Measurements from ENCODE around the gene LUC7L2. TPM values are rescaled to one million over a fixed set of nuclear protein-coding genes. Genes with fewer than 3 reads are reported as not detected.
A peak's percentile ranks its signal among the peaks of the same experiment; 100 is the strongest.

The LUC7L2 gene
- total and polyA plus RNA-seq, 10 of the 15 experiments (the other 5 are each of a cell fraction or from before 2014, with no cell fraction given), result 31.7 to 98.7 (median 68.6) TPM

- Histone ChIP-seq H3K79me2 (ENCODE audit: control insufficient read depth, insufficient read depth, low read length) (peaks cover 77% of the 10 kb centered on the region), H3K27me3 (replicated peaks in 1 of 2; ENCODE audit: control insufficient read depth in 2 of 2, insufficient read depth in 2 of 2, low read length in 1 of 2) (no peaks in the 10 kb centered on the region), H3K9ac (ENCODE audit: control insufficient read depth, insufficient read depth, low read length) (peak overlapping the region; percentile 100), H3K27ac (ENCODE audit: control insufficient read depth, insufficient read depth) (peak overlapping the region; percentile 98), H4K20me1 (ENCODE audit: control insufficient read depth, insufficient read depth) (peaks cover 5% of the 10 kb centered on the region), H3K9me3 (replicated peaks; ENCODE audit: control insufficient read depth, insufficient read depth, low read length) (no peaks in the 10 kb centered on the region), H3K4me1 (ENCODE audit: control insufficient read depth, insufficient read depth, low read length) (peaks cover 4% of the 10 kb centered on the region), H3K4me2 (ENCODE audit: control insufficient read depth, insufficient read depth) (peak overlapping the region; percentile 73), H2AFZ (ENCODE audit: control insufficient read depth, low read depth, low read length) (no peak overlapping the region), H3K4me3 (peak overlapping the region; percentile 95), H3K36me3 (ENCODE audit: control insufficient read depth in 2 of 2, insufficient read depth in 2 of 2, low read length in 1 of 2) (peaks cover 2 to 7% of the 10 kb centered on the region in 2 experiments; a peak in 3 of 4 replicates)
- RAD21 ChIA-PET (ENCODE audit: unreplicated experiment), result interaction anchor here (1.6 kb wide), 1 partner anchor 12 kb away, joined by 4 read pairs; no protein-coding TSS in a partner anchor
- ATAC-seq, result no peak
- DNase-seq (ENCODE audit: low read depth, low spot score), result no peak
- POLR2A ChIA-PET, result interaction anchor here (0.6 to 1.7 kb wide), 3 partner anchors 8 to 21 kb away, joined by 3 to 6 read pairs (median 5); no protein-coding TSS in a partner anchor
- no TSS peak for BruUV-seq (replicated peaks)
- FAIRE-seq, result no peak
- TF ChIP-seq, protein P1, sequence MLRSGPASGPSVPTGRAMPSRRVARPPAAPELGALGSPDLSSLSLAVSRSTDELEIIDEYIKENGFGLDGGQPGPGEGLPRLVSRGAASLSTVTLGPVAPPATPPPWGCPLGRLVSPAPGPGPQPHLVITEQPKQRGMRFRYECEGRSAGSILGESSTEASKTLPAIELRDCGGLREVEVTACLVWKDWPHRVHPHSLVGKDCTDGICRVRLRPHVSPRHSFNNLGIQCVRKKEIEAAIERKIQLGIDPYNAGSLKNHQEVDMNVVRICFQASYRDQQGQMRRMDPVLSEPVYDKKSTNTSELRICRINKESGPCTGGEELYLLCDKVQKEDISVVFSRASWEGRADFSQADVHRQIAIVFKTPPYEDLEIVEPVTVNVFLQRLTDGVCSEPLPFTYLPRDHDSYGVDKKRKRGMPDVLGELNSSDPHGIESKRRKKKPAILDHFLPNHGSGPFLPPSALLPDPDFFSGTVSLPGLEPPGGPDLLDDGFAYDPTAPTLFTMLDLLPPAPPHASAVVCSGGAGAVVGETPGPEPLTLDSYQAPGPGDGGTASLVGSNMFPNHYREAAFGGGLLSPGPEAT (IDR thresholded peaks at IDR 0.05; ENCODE audit: low read depth), result 0 out of 2 replicates have a peak, but pooled peaks have one; percentile 13
- TF ChIP-seq NFIC (IDR thresholded peaks at IDR 0.05; ENCODE audit: low read depth, low read length), result 0 out of 2 replicates have a peak, but pooled peaks have one; percentile 3
- TF ChIP-seq ASH2L (IDR thresholded peaks at IDR 0.05; ENCODE audit: borderline replicate concordance, low read depth), result no peak
- TF ChIP-seq ZNF217 (IDR thresholded peaks at IDR 0.05), result no peak
- 0 out of 2 replicates have a peak, but pooled peaks have one; percentile 12 for TF ChIP-seq CHD1 (IDR thresholded peaks at IDR 0.05; ENCODE audit: low read depth, low read length)
- 0 out of 2 replicates have a peak, but pooled peaks have one; percentile 20 for TF ChIP-seq FOXM1 (IDR thresholded peaks at IDR 0.05; ENCODE audit: low read depth, low read length)
- no peak for TF ChIP-seq RBBP5 (conservative IDR thresholded peaks at IDR 0.05)
- SMC1A ChIA-PET (ENCODE audit: uncharacterized antibody, unreplicated experiment), result interaction anchor here (1.8 to 2.1 kb wide), 2 partner anchors 9 to 21 kb away, joined by 7 to 9 read pairs; no protein-coding TSS in a partner anchor
- in situ Hi-C loops (cut with MboI) (loop anchor here (25.0 kb wide), 1 partner anchor 1551 kb away; the partner anchor contains the start of gene BRAF), intact Hi-C loops (cut with micrococcal nuclease; ENCODE audit: unreplicated experiment) (loop anchor here (5.0 kb wide), 1 partner anchor 254 kb away; the partner anchor contains the start of gene ZC3HAV1)
- WGBS (ENCODE audit: insufficient coverage, insufficient replicate concordance, low lambda C conversion rate, missing lambda C conversion rate), result 0% methylated on average over 2 of the region's 2 CpGs
- CTCF ChIA-PET, result no interaction called here
Measured at GRCh38 chr7:139360948-139361307, 1.2 kb downstream of the LUC7L2 start.
